Keratinocyte (primary cell): ENCODE measurements around the gene RAB27B. TPM values are rescaled to one million over a fixed set of nuclear protein-coding genes. Genes with fewer than 3 reads are reported as not detected.

ENCODE experiments used
- DNase-seq: peaks from one replicate; pipeline ENCODE4 v3.0.0-alpha.2; 2011; ENCODE audit warnings: low read depth, missing footprints, low spot score
- FAIRE-seq: peaks from 2 replicates; lab custom pipeline; 2011; peaks lifted over from hg19 to GRCh38; lab: Jason Lieb, UNC
- H2AFZ ChIP-seq: 2 replicates; pipeline ENCODE4 v1.6.0; 2012; ENCODE audit warnings: low read length, control low read depth, inconsistent platforms; ENCODE audit not compliant: control insufficient read depth
- H3K27ac ChIP-seq: 2 replicates; pipeline ENCODE4 v1.5.1; 2011; ENCODE audit warnings: low read length; ENCODE audit not compliant: control insufficient read depth, insufficient read depth
- H3K27me3 ChIP-seq: 3 replicates; pipeline ENCODE4 v1.6.0; 2011; ENCODE audit warnings: low read length; ENCODE audit not compliant: control insufficient read depth, insufficient read depth; ENCODE audit errors: extremely low read depth
- H3K36me3 ChIP-seq, 2 experiments: 2 replicates in 1 of 2; 3 replicates in 1 of 2; pipeline ENCODE4 v1.5.1; 2011; ENCODE audit warnings: low read length in 2 of 2, mild to moderate bottlenecking in 1 of 2; ENCODE audit not compliant: control insufficient read depth in 2 of 2, insufficient read depth in 2 of 2; ENCODE audit errors: extremely low read depth in 1 of 2
- H3K4me1 ChIP-seq: 3 replicates; pipeline ENCODE4 v1.5.1; 2011; ENCODE audit warnings: low read length; ENCODE audit not compliant: control insufficient read depth, insufficient read depth; ENCODE audit errors: extremely low read depth
- H3K4me2 ChIP-seq: 3 replicates; pipeline ENCODE4 v1.6.0; 2011; ENCODE audit warnings: low read depth, low read length; ENCODE audit not compliant: control insufficient read depth, insufficient read depth; ENCODE audit errors: extremely low read depth
- H3K4me3 ChIP-seq, 3 experiments: fragments of 200-600 bp in 1 of 3; sonication (generic) in 1 of 3; 2 replicates in 2 of 3; 3 replicates in 1 of 3; pipeline ENCODE4 v1.5.1; 2011 to 2016; ENCODE audit warnings: low read length in 3 of 3, mild to moderate bottlenecking in 3 of 3, control low read depth in 2 of 3, inconsistent platforms in 1 of 3, low read depth in 1 of 3, mixed read lengths in 1 of 3, mixed run types in 1 of 3, moderate library complexity in 1 of 3; ENCODE audit not compliant: control insufficient read depth in 2 of 3, insufficient read depth in 2 of 3; ENCODE audit errors: extremely low read depth in 1 of 3
- H3K79me2 ChIP-seq: 2 replicates; pipeline ENCODE4 v1.6.0; 2012; ENCODE audit warnings: low read length; ENCODE audit not compliant: control insufficient read depth, insufficient read depth
- H3K9ac ChIP-seq: 3 replicates; pipeline ENCODE4 v1.6.0; 2011; ENCODE audit warnings: low read length; ENCODE audit not compliant: control insufficient read depth, insufficient read depth; ENCODE audit errors: extremely low read depth
- H3K9me1 ChIP-seq: 3 replicates; pipeline ENCODE4 v1.6.0; 2011; ENCODE audit warnings: low read length; ENCODE audit not compliant: control insufficient read depth, insufficient read depth; ENCODE audit errors: extremely low read depth
- H3K9me3 ChIP-seq: 2 replicates; pipeline ENCODE4 v1.5.1; 2012; ENCODE audit warnings: low read depth, low read length; ENCODE audit not compliant: control insufficient read depth
- H4K20me1 ChIP-seq: 3 replicates; pipeline ENCODE4 v1.6.0; 2011; ENCODE audit warnings: low read length; ENCODE audit not compliant: control insufficient read depth, insufficient read depth; ENCODE audit errors: extremely low read depth
- EZH2 ChIP-seq: IDR thresholded peaks from one replicate; pipeline ENCODE4 v1.6.1; 2012; ENCODE audit warnings: inconsistent platforms, mild to moderate bottlenecking, low read length, moderate library complexity
- dilution Hi-C: fragments of 300-500 bp; cut with MboI; formaldehyde crosslinking; loops from one replicate; pipeline ENCODE4 v1.7.0; 2020; ENCODE audit warnings: low sequenced_read_pairs; ENCODE audit not compliant: extremely low pct_ligation_motif_present
- polyA plus RNA-seq, 5 experiments: library from polyadenylated mRNA; depleted of rRNA in 3 of 5; stranded (reverse) in 3 of 5; stranded (forward) in 1 of 5; unstranded in 1 of 5; fragments of >200 nt; gene quantifications; 1 replicate in 1 of 5; 2 replicates in 3 of 5; 3 replicates in 1 of 5; pipeline versions ENCODE4 v1.2.1 to v1.2.3, GENCODE V29; 2011 to 2012; ENCODE audit warnings: missing spikeins in 2 of 5, low read depth in 1 of 5, low replicate concordance in 1 of 5
- TF ChIP-seq, protein P1 (sequence below), 3 experiments: IDR thresholded peaks in 1 of 3; conservative IDR thresholded peaks in 1 of 3; optimal IDR thresholded peaks in 1 of 3; 2 replicates in 2 of 3; 3 replicates in 1 of 3; pipeline versions ENCODE3 to v1.5.1; 2011; ENCODE audit warnings: low read length in 3 of 3, mild to moderate bottlenecking in 3 of 3, moderate library complexity in 2 of 3, control low read depth in 1 of 3, inconsistent platforms in 1 of 3; ENCODE audit not compliant: insufficient read depth in 2 of 3; ENCODE audit errors: extremely low read depth in 1 of 3

Gene RAB27B
- polyA plus RNA-seq, 1 donor (not counting 4 experiments of a cell fraction or from before 2014, with no cell fraction given) = 4.2 TPM

- dilution Hi-C loops = no loop called here
- peak overlapping the region; percentile 31 for H3K27ac ChIP-seq
- no peaks in the 10 kb centered on the region for H3K79me2 ChIP-seq
- H3K4me2 ChIP-seq = no peak overlapping the region
- no peaks in the 10 kb centered on the region for H3K36me3 ChIP-seq
- H3K27me3 ChIP-seq = no peaks in the 10 kb centered on the region
- no peaks in the 10 kb centered on the region for H3K9me3 ChIP-seq
- H4K20me1 ChIP-seq = no peaks in the 10 kb centered on the region
- H3K4me3 ChIP-seq = no peak overlapping the region
- TF ChIP-seq, protein P1, sequence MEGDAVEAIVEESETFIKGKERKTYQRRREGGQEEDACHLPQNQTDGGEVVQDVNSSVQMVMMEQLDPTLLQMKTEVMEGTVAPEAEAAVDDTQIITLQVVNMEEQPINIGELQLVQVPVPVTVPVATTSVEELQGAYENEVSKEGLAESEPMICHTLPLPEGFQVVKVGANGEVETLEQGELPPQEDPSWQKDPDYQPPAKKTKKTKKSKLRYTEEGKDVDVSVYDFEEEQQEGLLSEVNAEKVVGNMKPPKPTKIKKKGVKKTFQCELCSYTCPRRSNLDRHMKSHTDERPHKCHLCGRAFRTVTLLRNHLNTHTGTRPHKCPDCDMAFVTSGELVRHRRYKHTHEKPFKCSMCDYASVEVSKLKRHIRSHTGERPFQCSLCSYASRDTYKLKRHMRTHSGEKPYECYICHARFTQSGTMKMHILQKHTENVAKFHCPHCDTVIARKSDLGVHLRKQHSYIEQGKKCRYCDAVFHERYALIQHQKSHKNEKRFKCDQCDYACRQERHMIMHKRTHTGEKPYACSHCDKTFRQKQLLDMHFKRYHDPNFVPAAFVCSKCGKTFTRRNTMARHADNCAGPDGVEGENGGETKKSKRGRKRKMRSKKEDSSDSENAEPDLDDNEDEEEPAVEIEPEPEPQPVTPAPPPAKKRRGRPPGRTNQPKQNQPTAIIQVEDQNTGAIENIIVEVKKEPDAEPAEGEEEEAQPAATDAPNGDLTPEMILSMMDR (optimal IDR thresholded peaks at IDR 0.05 in 1 of 3, IDR thresholded peaks at IDR 0.05 in 1 of 3, conservative IDR thresholded peaks at IDR 0.05 in 1 of 3; ENCODE audit: extremely low read depth in 1 of 3, insufficient read depth in 2 of 3, low read length in 3 of 3) = no peak
- TF ChIP-seq EZH2 = no peak
- no peak overlapping the region for H2AFZ ChIP-seq
- H3K9ac ChIP-seq = no peak overlapping the region
- DNase-seq (no peak), FAIRE-seq (no peak)
- H3K9me1 ChIP-seq = no peaks in the 10 kb centered on the region
- peaks cover 32% of the 10 kb centered on the region for H3K4me1 ChIP-seq
These were observed 2.6 kb downstream of the RAB27B start for GRCh38 chr18:54830866-54831265.

- dilution Hi-C loops = no loop called here
- DNase-seq (no peak), FAIRE-seq (no peak)
- Histone ChIP-seq H3K9ac (no peak overlapping the region), H2AFZ (no peak overlapping the region), H3K9me3 (no peaks in the 10 kb centered on the region), H4K20me1 (no peaks in the 10 kb centered on the region), H3K27me3 (no peaks in the 10 kb centered on the region), H3K79me2 (no peaks in the 10 kb centered on the region), H3K4me3 (no peak overlapping the region), H3K4me1 (no peaks in the 10 kb centered on the region), H3K4me2 (no peak overlapping the region), H3K27ac (no peak overlapping the region), H3K36me3 (no peaks in the 10 kb centered on the region), H3K9me1 (no peaks in the 10 kb centered on the region)
- TF ChIP-seq, protein P1 (optimal IDR thresholded peaks at IDR 0.05 in 1 of 3, IDR thresholded peaks at IDR 0.05 in 1 of 3, conservative IDR thresholded peaks at IDR 0.05 in 1 of 3; ENCODE audit: extremely low read depth in 1 of 3, insufficient read depth in 2 of 3, low read length in 3 of 3) = no peak
- TF ChIP-seq EZH2 = no peak
These were observed 7.7 kb downstream of the RAB27B start for GRCh38 chr18:54835944-54836343.
